A673 (cell line): ENCODE data around the gene PAX5. TPM values are rescaled to one million over a fixed set of nuclear protein-coding genes. Genes with fewer than 3 reads are reported as not detected.
A peak's percentile ranks its signal among the peaks of the same experiment; 100 is the strongest.

Source experiments
- BruUV-seq: library from RNA; stranded (reverse); fragments of 400-500 nt; replicated peaks from 2 replicates; lab custom pipeline; 2021; lab: Mats Ljungman, UMichigan
- CTCF ChIA-PET: fragments of 300-600 bp; sonication (Branson Sonifier 250); formaldehyde crosslinking; loops from one replicate; lab custom pipeline; 2022; ENCODE audit warnings: antibody characterized with exemption; lab: Charles Lee
- POLR2A ChIA-PET: fragments of 300-600 bp; sonication (Branson Sonifier 250); formaldehyde crosslinking; loops from one replicate; lab custom pipeline; 2022; ENCODE audit warnings: antibody characterized with exemption; ENCODE audit not compliant: low non-redundant PET; lab: Charles Lee
- DNase-seq: peaks from one replicate; pipeline ENCODE4 v3.0.0-alpha.2; 2015; ENCODE audit warnings: low spot score
- H3K27ac ChIP-seq: fragments of 200-600 bp; sonication (generic); 2 replicates; pipeline ENCODE4 v1.5.1; 2016; ENCODE audit warnings: mixed run types, low read depth, mild to moderate bottlenecking, mixed read lengths, antibody characterized with exemption, low read length; ENCODE audit not compliant: poor library complexity, severe bottlenecking
- H3K27me3 ChIP-seq: fragments of 200-600 bp; sonication (generic); replicated peaks from 2 replicates; pipeline ENCODE4 v1.6.1; 2017; ENCODE audit warnings: mixed run types, low read depth, mild to moderate bottlenecking, mixed read lengths, antibody characterized with exemption, low read length; ENCODE audit not compliant: insufficient read depth, poor library complexity
- H3K36me3 ChIP-seq: fragments of 200-600 bp; sonication (generic); 2 replicates; pipeline ENCODE4 v1.6.1; 2016; ENCODE audit warnings: mixed run types, mild to moderate bottlenecking, mixed read lengths, antibody characterized with exemption, low read length; ENCODE audit not compliant: insufficient read depth, poor library complexity, severe bottlenecking
- H3K4me1 ChIP-seq: fragments of 200-600 bp; sonication (generic); 2 replicates; pipeline ENCODE4 v1.6.1; 2017; ENCODE audit warnings: mixed run types, mild to moderate bottlenecking, mixed read lengths, antibody characterized with exemption, low read length; ENCODE audit not compliant: insufficient read depth, poor library complexity, severe bottlenecking
- H3K4me3 ChIP-seq: fragments of 200-600 bp; sonication (generic); 2 replicates; pipeline ENCODE4 v1.5.1; 2016; ENCODE audit warnings: low read depth, mixed run types, mild to moderate bottlenecking, mixed read lengths, low read length; ENCODE audit not compliant: poor library complexity, severe bottlenecking
- H3K9me3 ChIP-seq: fragments of 200-600 bp; sonication (generic); 2 replicates; pipeline ENCODE4 v1.6.1; 2016; ENCODE audit warnings: mixed run types, low read depth, mild to moderate bottlenecking, mixed read lengths, antibody characterized with exemption, low read length; ENCODE audit not compliant: poor library complexity, severe bottlenecking
- EZH2 ChIP-seq: fragments of 200-600 bp; sonication (generic); IDR thresholded peaks from 2 replicates; pipeline ENCODE4 v1.6.1; 2017; ENCODE audit warnings: borderline replicate concordance, low read depth, mild to moderate bottlenecking, mixed read lengths, antibody characterized with exemption, low read length; ENCODE audit not compliant: poor library complexity, severe bottlenecking
- intact Hi-C: fragments of 100-400 bp; cut with micrococcal nuclease; formaldehyde crosslinking; loops from one replicate; pipeline ENCODE4 v1.10.0; 2022; ENCODE audit not compliant: unreplicated experiment
- total RNA-seq: library from RNA; stranded (reverse); gene quantifications from 2 replicates; pipeline ENCODE4 v1.2.3, GENCODE V29; 2021
- TF ChIP-seq, protein P1 (sequence below): fragments of 300-800, 200-600 bp; sonication (generic); conservative IDR thresholded peaks from 2 replicates; pipeline ENCODE4 v1.5.1; 2017; ENCODE audit warnings: low read depth, mild to moderate bottlenecking, antibody characterized with exemption, low read length, moderate library complexity, mixed read lengths

PAX5 gene
- total RNA-seq, 1 experiment from 2014 or later, result 5.5 TPM

DNA sequence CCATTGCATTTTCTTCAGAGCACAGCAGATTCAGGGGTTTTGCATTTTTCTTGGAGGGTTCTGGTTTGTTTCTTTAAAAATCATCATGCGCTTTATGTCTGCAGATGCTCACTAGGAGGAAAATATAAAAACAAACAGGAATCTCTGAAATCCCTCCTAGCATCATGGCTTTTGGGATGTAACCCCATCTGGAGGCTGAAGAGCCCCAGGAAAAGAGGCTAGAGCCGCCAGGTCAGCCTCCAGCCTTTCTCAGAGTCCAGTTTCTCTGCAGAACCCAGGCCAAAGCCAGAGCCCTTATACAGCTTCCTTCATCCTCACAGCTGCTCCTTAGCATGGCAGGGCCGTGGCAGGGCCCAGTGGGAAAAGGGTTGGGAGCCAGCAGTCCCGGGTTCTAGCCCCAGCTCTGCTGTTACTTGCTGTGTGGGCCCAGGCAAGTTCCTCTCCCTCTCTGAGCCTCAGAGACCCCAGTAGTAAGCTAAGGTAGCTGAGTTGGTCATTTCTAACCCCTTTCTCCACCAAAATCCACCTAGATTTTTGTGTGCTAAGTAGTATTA, 62.1 kb downstream of the PAX5 start:
- Histone ChIP-seq H3K4me3 (no peak overlapping the region), H3K9me3 (no peaks in the 10 kb centered on the region), H3K27me3 (no peaks in the 10 kb centered on the region), H3K36me3 (no peaks in the 10 kb centered on the region), H3K27ac (no peak overlapping the region), H3K4me1 (no peaks in the 10 kb centered on the region)
- no TSS peak for BruUV-seq
- TF ChIP-seq, protein P1, sequence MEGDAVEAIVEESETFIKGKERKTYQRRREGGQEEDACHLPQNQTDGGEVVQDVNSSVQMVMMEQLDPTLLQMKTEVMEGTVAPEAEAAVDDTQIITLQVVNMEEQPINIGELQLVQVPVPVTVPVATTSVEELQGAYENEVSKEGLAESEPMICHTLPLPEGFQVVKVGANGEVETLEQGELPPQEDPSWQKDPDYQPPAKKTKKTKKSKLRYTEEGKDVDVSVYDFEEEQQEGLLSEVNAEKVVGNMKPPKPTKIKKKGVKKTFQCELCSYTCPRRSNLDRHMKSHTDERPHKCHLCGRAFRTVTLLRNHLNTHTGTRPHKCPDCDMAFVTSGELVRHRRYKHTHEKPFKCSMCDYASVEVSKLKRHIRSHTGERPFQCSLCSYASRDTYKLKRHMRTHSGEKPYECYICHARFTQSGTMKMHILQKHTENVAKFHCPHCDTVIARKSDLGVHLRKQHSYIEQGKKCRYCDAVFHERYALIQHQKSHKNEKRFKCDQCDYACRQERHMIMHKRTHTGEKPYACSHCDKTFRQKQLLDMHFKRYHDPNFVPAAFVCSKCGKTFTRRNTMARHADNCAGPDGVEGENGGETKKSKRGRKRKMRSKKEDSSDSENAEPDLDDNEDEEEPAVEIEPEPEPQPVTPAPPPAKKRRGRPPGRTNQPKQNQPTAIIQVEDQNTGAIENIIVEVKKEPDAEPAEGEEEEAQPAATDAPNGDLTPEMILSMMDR, result no peak
- TF ChIP-seq EZH2, result no peak
- no peak for DNase-seq
- ChIA-PET CTCF (no interaction called here), POLR2A (no interaction called here)
- intact Hi-C loops, result no loop called here

GRCh38 chr9:36970007-36970888, 63.8 kb downstream of the PAX5 start:
- TF ChIP-seq, protein P1, result no peak
- no peak for TF ChIP-seq EZH2
- H3K36me3 ChIP-seq, result no peaks in the 10 kb centered on the region
- POLR2A ChIA-PET, result no interaction called here
- H3K4me3 ChIP-seq, result no peak overlapping the region
- no peaks in the 10 kb centered on the region for H3K4me1 ChIP-seq
- H3K27me3 ChIP-seq, result no peaks in the 10 kb centered on the region
- H3K27ac ChIP-seq, result no peak overlapping the region
- CTCF ChIA-PET, result no interaction called here
- no peaks in the 10 kb centered on the region for H3K9me3 ChIP-seq
- intact Hi-C loops, result no loop called here
- no TSS peak for BruUV-seq
- DNase-seq, result no peak

DNA sequence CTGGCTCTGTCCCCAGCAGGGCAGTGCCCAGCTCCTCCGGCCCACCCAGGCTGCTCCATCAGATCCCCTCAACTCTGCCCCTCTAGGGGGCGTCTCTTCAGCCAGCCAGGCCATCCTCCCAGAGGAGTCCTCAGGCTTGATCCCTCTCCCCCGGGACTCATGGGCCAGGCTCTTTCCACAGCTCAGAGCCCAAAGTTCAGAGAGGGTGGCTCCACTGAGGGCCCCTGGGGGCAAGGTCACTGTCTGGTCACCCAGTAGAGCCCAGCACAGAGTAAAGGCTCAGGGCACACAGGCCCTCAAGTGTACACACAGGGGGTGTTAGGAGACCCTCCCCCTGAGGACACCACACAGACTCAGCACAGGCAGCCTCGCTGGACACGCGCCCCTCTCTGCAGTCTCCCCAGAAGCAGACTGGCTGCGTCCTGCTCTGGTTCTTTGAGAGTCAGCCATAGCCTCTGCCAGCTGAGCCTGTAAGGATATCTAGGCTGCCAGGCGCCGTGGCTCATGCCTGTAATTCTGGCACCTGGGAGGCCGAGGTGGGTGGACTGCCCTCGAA, 64.8 kb downstream of the PAX5 start:
- ChIA-PET POLR2A (no interaction called here), CTCF (no interaction called here)
- TF ChIP-seq, protein P1, result peak; percentile 36; the same call in 1 of the 2 replicates
- TF ChIP-seq EZH2, result no peak
- no TSS peak for BruUV-seq
- intact Hi-C loops, result no loop called here
- Histone ChIP-seq H3K36me3 (no peaks in the 10 kb centered on the region), H3K4me1 (no peaks in the 10 kb centered on the region), H3K27ac (no peak overlapping the region), H3K27me3 (no peaks in the 10 kb centered on the region), H3K9me3 (no peaks in the 10 kb centered on the region), H3K4me3 (no peak overlapping the region)
- no peak for DNase-seq
